Activated naive CD8-positive, alpha-beta T cell treated with anti-CD3 and anti-CD28 coated beads, Interleukin-2, amount 50 U/mL, for 24 hours (primary cell): ENCODE measurements around the gene ENOX1.
A peak's percentile ranks its signal among the peaks of the same experiment; 100 is the strongest.

Source experiments
- ATAC-seq: fragments of 150-1000 bp; cut with Tn5 transposase; one replicate; pipeline ENCODE4 v1.10.0; 2021
- DNase-seq: peaks from one replicate; pipeline ENCODE4 v3.0.0; 2021
- H3K27ac Mint-ChIP-seq: one replicate; pipeline ENCODE4 v1.8.0; 2021; ENCODE audit warnings: mild to moderate bottlenecking, mixed read lengths
- H3K27me3 Mint-ChIP-seq: one replicate; pipeline ENCODE4 v1.8.0; 2021; ENCODE audit warnings: mixed read lengths
- H3K36me3 Mint-ChIP-seq: one replicate; pipeline ENCODE4 v1.8.0; 2021; ENCODE audit warnings: low read depth, mixed read lengths
- H3K4me1 Mint-ChIP-seq: one replicate; pipeline ENCODE4 v1.8.0; 2021; ENCODE audit warnings: mixed read lengths
- H3K4me3 Mint-ChIP-seq: one replicate; pipeline ENCODE4 v1.8.0; 2021; ENCODE audit warnings: mild to moderate bottlenecking, moderate library complexity, mixed read lengths
- H3K9me3 Mint-ChIP-seq: one replicate; pipeline ENCODE4 v1.8.0; 2021; ENCODE audit warnings: mixed read lengths

The ENOX1 gene

GRCh38 chr13:43797869-43798268 lies 11.1 kb upstream of the ENOX1 start:
- H3K4me3 Mint-ChIP-seq = no peak overlapping the region
- H3K4me1 Mint-ChIP-seq = peaks cover 11% of the 10 kb centered on the region
- ATAC-seq (no peak), DNase-seq (no peak)
- H3K27ac Mint-ChIP-seq = no peak overlapping the region
- no peaks in the 10 kb centered on the region for H3K36me3 Mint-ChIP-seq
- peaks cover 20% of the 10 kb centered on the region for H3K27me3 Mint-ChIP-seq
- no peaks in the 10 kb centered on the region for H3K9me3 Mint-ChIP-seq

GRCh38 chr13:43797159-43797558 lies 10.4 kb upstream of the ENOX1 start:
- peak; percentile 59 for ATAC-seq
- peaks cover 11% of the 10 kb centered on the region for H3K4me1 Mint-ChIP-seq
- no peak overlapping the region for H3K4me3 Mint-ChIP-seq
- H3K36me3 Mint-ChIP-seq = no peaks in the 10 kb centered on the region
- no peak overlapping the region for H3K27ac Mint-ChIP-seq
- H3K27me3 Mint-ChIP-seq = peaks cover 24% of the 10 kb centered on the region
- no peaks in the 10 kb centered on the region for H3K9me3 Mint-ChIP-seq
- no peak for DNase-seq

- peaks cover 9% of the 10 kb centered on the region for H3K4me1 Mint-ChIP-seq
- ATAC-seq = no peak
These were observed 7.6 kb upstream of the ENOX1 start for GRCh38 chr13:43794416-43794815.

GRCh38 chr13:43792076-43792881 lies 5.5 kb upstream of the ENOX1 start:
- Mint-ChIP-seq H3K9me3 (no peaks in the 10 kb centered on the region), H3K36me3 (no peaks in the 10 kb centered on the region), H3K27ac (no peak overlapping the region), H3K4me1 (peaks cover 12% of the 10 kb centered on the region), H3K27me3 (peaks cover 43% of the 10 kb centered on the region), H3K4me3 (no peak overlapping the region)
- ATAC-seq = no peak
- no peak for DNase-seq

More at GRCh38 chr13:43794416-43794815, 7.6 kb upstream of the ENOX1 start:
- no peak for DNase-seq
- peaks cover 34% of the 10 kb centered on the region for H3K27me3 Mint-ChIP-seq
- H3K36me3 Mint-ChIP-seq = no peaks in the 10 kb centered on the region
- H3K4me3 Mint-ChIP-seq = no peak overlapping the region
- H3K27ac Mint-ChIP-seq = no peak overlapping the region
- H3K9me3 Mint-ChIP-seq = no peaks in the 10 kb centered on the region

- no peak for DNase-seq
- H3K4me1 Mint-ChIP-seq = peaks cover 14% of the 10 kb centered on the region
- H3K36me3 Mint-ChIP-seq = no peaks in the 10 kb centered on the region
- H3K9me3 Mint-ChIP-seq = no peaks in the 10 kb centered on the region
- H3K4me3 Mint-ChIP-seq = peak overlapping the region; percentile 67
- no peak for ATAC-seq
- no peak overlapping the region for H3K27ac Mint-ChIP-seq
- H3K27me3 Mint-ChIP-seq = peaks cover 57% of the 10 kb centered on the region
These were observed 1.2 kb upstream of the ENOX1 start for GRCh38 chr13:43787997-43788396.

GRCh38 chr13:43787518-43787891 lies 733 bp upstream of the ENOX1 start:
- H3K27me3 Mint-ChIP-seq = peaks cover 55% of the 10 kb centered on the region

GRCh38 chr13:43786472-43786765 lies 353 bp downstream of the ENOX1 start:
- ATAC-seq = peak; percentile 35
- Mint-ChIP-seq H3K9me3 (no peaks in the 10 kb centered on the region), H3K4me1 (peaks cover 14% of the 10 kb centered on the region), H3K4me3 (peak overlapping the region; percentile 67), H3K27me3 (peaks cover 57% of the 10 kb centered on the region), H3K36me3 (no peaks in the 10 kb centered on the region), H3K27ac (no peak overlapping the region)
- no peak for DNase-seq

More at GRCh38 chr13:43787518-43787891, 733 bp upstream of the ENOX1 start:
- peak overlapping the region; percentile 67 for H3K4me3 Mint-ChIP-seq
- H3K9me3 Mint-ChIP-seq = no peaks in the 10 kb centered on the region
- DNase-seq (no peak), ATAC-seq (no peak)
- no peaks in the 10 kb centered on the region for H3K36me3 Mint-ChIP-seq
- H3K4me1 Mint-ChIP-seq = peaks cover 14% of the 10 kb centered on the region
- H3K27ac Mint-ChIP-seq = no peak overlapping the region

- Mint-ChIP-seq H3K27ac (no peak overlapping the region), H3K4me3 (peak overlapping the region; percentile 67), H3K9me3 (no peaks in the 10 kb centered on the region), H3K4me1 (peaks cover 14% of the 10 kb centered on the region), H3K36me3 (no peaks in the 10 kb centered on the region), H3K27me3 (peaks cover 57% of the 10 kb centered on the region)
- peak; percentile 33 for ATAC-seq
- DNase-seq = peak; percentile 25
These were observed 911 bp downstream of the ENOX1 start for GRCh38 chr13:43785650-43786471.

GRCh38 chr13:43785261-43785649 lies 1.5 kb downstream of the ENOX1 start:
- H3K4me3 Mint-ChIP-seq = peak overlapping the region; percentile 48
- H3K27me3 Mint-ChIP-seq = peaks cover 53% of the 10 kb centered on the region
- ATAC-seq = no peak
- no peaks in the 10 kb centered on the region for H3K9me3 Mint-ChIP-seq
- DNase-seq = no peak
- H3K36me3 Mint-ChIP-seq = no peaks in the 10 kb centered on the region
- H3K27ac Mint-ChIP-seq = no peak overlapping the region
- H3K4me1 Mint-ChIP-seq = peaks cover 14% of the 10 kb centered on the region

- peaks cover 53% of the 10 kb centered on the region for H3K27me3 Mint-ChIP-seq
- H3K36me3 Mint-ChIP-seq = no peaks in the 10 kb centered on the region
- no peak overlapping the region for H3K27ac Mint-ChIP-seq
- ATAC-seq (no peak), DNase-seq (no peak)
- peaks cover 14% of the 10 kb centered on the region for H3K4me1 Mint-ChIP-seq
- H3K9me3 Mint-ChIP-seq = no peaks in the 10 kb centered on the region
- no peak overlapping the region for H3K4me3 Mint-ChIP-seq
These were observed 2.3 kb downstream of the ENOX1 start for GRCh38 chr13:43784496-43784895.

GRCh38 chr13:43783820-43784219 lies 3.0 kb downstream of the ENOX1 start:
- no peak overlapping the region for H3K27ac Mint-ChIP-seq
- H3K4me1 Mint-ChIP-seq = peaks cover 14% of the 10 kb centered on the region
- H3K27me3 Mint-ChIP-seq = peaks cover 53% of the 10 kb centered on the region
- ATAC-seq (peak; percentile 25), DNase-seq (no peak)
- H3K36me3 Mint-ChIP-seq = no peaks in the 10 kb centered on the region
- no peak overlapping the region for H3K4me3 Mint-ChIP-seq
- H3K9me3 Mint-ChIP-seq = no peaks in the 10 kb centered on the region

- ATAC-seq (no peak), DNase-seq (no peak)
- Mint-ChIP-seq H3K27ac (no peak overlapping the region), H3K36me3 (no peaks in the 10 kb centered on the region), H3K9me3 (no peaks in the 10 kb centered on the region), H3K27me3 (peaks cover 50% of the 10 kb centered on the region), H3K4me3 (no peak overlapping the region), H3K4me1 (peaks cover 12% of the 10 kb centered on the region)
These were observed 4.1 kb downstream of the ENOX1 start for GRCh38 chr13:43782686-43783085.

GRCh38 chr13:43780666-43781065 lies 6.1 kb downstream of the ENOX1 start:
- H3K4me1 Mint-ChIP-seq = peaks cover 5% of the 10 kb centered on the region
- no peak overlapping the region for H3K27ac Mint-ChIP-seq

GRCh38 chr13:43776501-43777079 lies 10.2 kb downstream of the ENOX1 start:
- no peak overlapping the region for H3K4me3 Mint-ChIP-seq
- DNase-seq (no peak), ATAC-seq (no peak)
- peaks cover 25% of the 10 kb centered on the region for H3K27me3 Mint-ChIP-seq
- no peaks in the 10 kb centered on the region for H3K36me3 Mint-ChIP-seq
- H3K9me3 Mint-ChIP-seq = no peaks in the 10 kb centered on the region
- no peaks in the 10 kb centered on the region for H3K4me1 Mint-ChIP-seq
- no peak overlapping the region for H3K27ac Mint-ChIP-seq

More at GRCh38 chr13:43780666-43781065, 6.1 kb downstream of the ENOX1 start:
- no peak overlapping the region for H3K4me3 Mint-ChIP-seq
- DNase-seq = no peak
- H3K9me3 Mint-ChIP-seq = no peaks in the 10 kb centered on the region
- no peaks in the 10 kb centered on the region for H3K36me3 Mint-ChIP-seq
- H3K27me3 Mint-ChIP-seq = peaks cover 40% of the 10 kb centered on the region
- no peak for ATAC-seq

GRCh38 chr13:43776006-43776405 lies 10.8 kb downstream of the ENOX1 start:
- Mint-ChIP-seq H3K4me3 (no peak overlapping the region), H3K4me1 (no peaks in the 10 kb centered on the region), H3K27ac (no peak overlapping the region)

More at GRCh38 chr13:43776006-43776405, 10.8 kb downstream of the ENOX1 start:
- H3K36me3 Mint-ChIP-seq = no peaks in the 10 kb centered on the region
- peaks cover 25% of the 10 kb centered on the region for H3K27me3 Mint-ChIP-seq
- DNase-seq (no peak), ATAC-seq (no peak)
- H3K9me3 Mint-ChIP-seq = no peaks in the 10 kb centered on the region
